B cell (primary cell): Measurements from ENCODE around the gene PTGES2. TPM values are rescaled to one million over a fixed set of nuclear protein-coding genes. Genes with fewer than 3 reads are reported as not detected.

ENCODE experiments used
- ATAC-seq: fragments of 200-7000 bp; cut with Tn5 transposase; one replicate; pipeline ENCODE4 v1.10.0; 2021; ENCODE audit warnings: low read depth, mild to moderate bottlenecking, moderate number of reproducible peaks, moderate library complexity
- CTCF ChIA-PET: fragments of 350-600 bp; sonication (Branson Sonifier 250); formaldehyde crosslinking; loops from one replicate; lab custom pipeline; 2021; ENCODE audit warnings: antibody characterized with exemption, inconsistent platforms; lab: Charles Lee
- POLR2A ChIA-PET: fragments of 350-600 bp; sonication (Branson Sonifier 250); formaldehyde crosslinking; loops from one replicate; lab custom pipeline; 2021; ENCODE audit warnings: antibody characterized with exemption; lab: Charles Lee
- DNase-seq: peaks from one replicate; pipeline ENCODE4 v3.0.0; 2013
- H2AFZ ChIP-seq: 2 replicates; pipeline ENCODE4 v1.6.1; 2012; ENCODE audit warnings: mild to moderate bottlenecking, low read depth, low read length; ENCODE audit not compliant: insufficient read depth, poor library complexity, severe bottlenecking
- H3K27ac ChIP-seq, 2 donors: 1 replicate in 1 of 2; 2 replicates in 1 of 2; pipeline ENCODE4 v1.5.1; 2012 to 2013; ENCODE audit warnings: low read length in 2 of 2, mild to moderate bottlenecking in 2 of 2, moderate library complexity in 1 of 2
- H3K27me3 ChIP-seq, 4 experiments: fragments of 200-600 bp in 1 of 4; sonication (generic) in 1 of 4; replicated peaks in 1 of 4; 1 replicate in 2 of 4; 2 replicates in 2 of 4; pipeline versions ENCODE4 v1.6.1 to v1.7.0; 2013 to 2016; ENCODE audit warnings: low read length in 3 of 4, mild to moderate bottlenecking in 2 of 4, mixed read lengths in 1 of 4, moderate library complexity in 1 of 4; ENCODE audit not compliant: insufficient read depth in 4 of 4, control insufficient read depth in 3 of 4; ENCODE audit errors: control extremely low read depth in 1 of 4
- H3K36me3 ChIP-seq, 2 experiments: replicated peaks in 1 of 2; 1 replicate in 1 of 2; 2 replicates in 1 of 2; pipeline versions ENCODE4 v1.6.1 to v1.7.1; 2013; ENCODE audit warnings: low read length in 1 of 2; ENCODE audit not compliant: insufficient read depth in 2 of 2, control insufficient read depth in 1 of 2; ENCODE audit errors: control extremely low read depth in 1 of 2, extremely low read depth in 1 of 2
- H3K4me1 ChIP-seq, 2 donors: fragments of 200-600 bp in 1 of 2; sonication (generic) in 1 of 2; 1 replicate in 1 of 2; 2 replicates in 1 of 2; pipeline versions ENCODE4 v1.5.1 to v1.6.1; 2013 to 2017; ENCODE audit warnings: low read length in 2 of 2; ENCODE audit not compliant: control insufficient read depth in 2 of 2, insufficient read depth in 2 of 2
- H3K4me2 ChIP-seq: replicated peaks from 2 replicates; pipeline ENCODE3; 2012; ENCODE audit warnings: mild to moderate bottlenecking, low read depth, low read length; ENCODE audit not compliant: poor library complexity, severe bottlenecking
- H3K4me3 ChIP-seq, 5 experiments: fragments of 200-600 bp in 1 of 5; sonication (generic) in 1 of 5; 1 replicate in 3 of 5; 2 replicates in 2 of 5; pipeline versions ENCODE4 v1.5.1 to v1.7.0; 2011 to 2016; ENCODE audit warnings: low read length in 4 of 5, mild to moderate bottlenecking in 4 of 5, low read depth in 2 of 5, control low read depth in 1 of 5, moderate library complexity in 1 of 5; ENCODE audit not compliant: insufficient read depth in 1 of 5; ENCODE audit errors: control extremely low read depth in 1 of 5, extremely low read depth in 1 of 5
- H3K79me2 ChIP-seq: fragments of 200-600 bp; sonication (generic); one replicate; pipeline ENCODE4 v1.6.0; 2016; ENCODE audit warnings: low read length; ENCODE audit not compliant: control insufficient read depth, insufficient read depth
- H3K9ac ChIP-seq: fragments of 200-600 bp; sonication (generic); 2 replicates; pipeline ENCODE4 v1.6.1; 2017; ENCODE audit warnings: mild to moderate bottlenecking, low read length, moderate library complexity
- H3K9me3 ChIP-seq, 3 donors: one replicate each; pipeline versions ENCODE4 v1.6.1 to v1.7.1; 2013; ENCODE audit warnings: low read length in 2 of 3; ENCODE audit not compliant: control insufficient read depth in 2 of 3, insufficient read depth in 1 of 3; ENCODE audit errors: control extremely low read depth in 1 of 3
- H4K20me1 ChIP-seq: 2 replicates; pipeline ENCODE4 v1.6.0; 2012; ENCODE audit warnings: mild to moderate bottlenecking, low read length; ENCODE audit not compliant: insufficient read depth, control insufficient read depth, poor library complexity, severe bottlenecking
- H3K27ac Mint-ChIP-seq: one replicate; pipeline ENCODE4 v1.8.0; 2021; ENCODE audit warnings: mixed read lengths
- H3K27me3 Mint-ChIP-seq: one replicate; pipeline ENCODE4 v1.8.0; 2021; ENCODE audit warnings: mixed read lengths
- H3K4me1 Mint-ChIP-seq: one replicate; pipeline ENCODE4 v1.8.0; 2021; ENCODE audit warnings: mixed read lengths
- H3K4me3 Mint-ChIP-seq: one replicate; pipeline ENCODE4 v1.8.0; 2021; ENCODE audit warnings: mixed read lengths
- H3K9me3 Mint-ChIP-seq: one replicate; pipeline ENCODE4 v1.8.0; 2022; ENCODE audit warnings: mixed read lengths; ENCODE audit not compliant: insufficient read depth
- CTCF ChIP-seq: fragments of 200-600 bp; IDR thresholded peaks from one replicate; pipeline ENCODE4 v1.8.0; 2022; ENCODE audit warnings: antibody characterized with exemption, mild to moderate bottlenecking
- EZH2 ChIP-seq: IDR thresholded peaks from 2 replicates; pipeline ENCODE4 v1.6.1; 2012; ENCODE audit warnings: borderline replicate concordance, low read depth, mild to moderate bottlenecking, moderate library complexity, low read length; ENCODE audit not compliant: insufficient read depth, poor library complexity, severe bottlenecking
- WGBS: methylation state at CpG from one replicate; pipeline ENCODE4 v1.1.5; 2013; ENCODE audit warnings: missing lambda C conversion rate; ENCODE audit not compliant: insufficient coverage; 5-methylcytosine and 5-hydroxymethylcytosine counted together
- intact Hi-C: fragments of 100-400 bp; cut with micrococcal nuclease; formaldehyde crosslinking; loops from one replicate; pipeline ENCODE4 v1.10.0; 2022
- polyA plus RNA-seq: library from polyadenylated mRNA; depleted of rRNA; stranded (reverse); fragments of >200 nt; gene quantifications from 2 replicates; pipeline ENCODE4 v1.2.3, GENCODE V29; 2012
- total RNA-seq, 2 donors: library from RNA; stranded (reverse); fragments of 120-200 nt in 1 of 2; gene quantifications; 1 replicate in 1 of 2; 2 replicates in 1 of 2; pipeline versions ENCODE4 v1.2.3 to v1.2.4, GENCODE V29; 2013 to 2022

PTGES2 gene
- total and polyA plus RNA-seq, 2 donors (not counting 1 experiment from before 2014, with no cell fraction given): 77.8 to 113 TPM

- peaks cover 2 to 14% of the 10 kb centered on the region in 2 donors for H3K4me1 ChIP-seq
- no peak overlapping the region for H3K9ac ChIP-seq
- peaks cover 6% of the 10 kb centered on the region for H3K79me2 ChIP-seq
- ChIA-PET CTCF (no interaction called here), POLR2A (no interaction called here)
- peaks cover 2% of the 10 kb centered on the region for H3K4me1 Mint-ChIP-seq
- H3K27ac ChIP-seq: no peak overlapping the region
- whole genome bisulfite sequencing: 91% methylated on average over 4 of the region's 7 CpGs
- intact Hi-C loops: no loop called here
- no peaks in the 10 kb centered on the region for H3K9me3 ChIP-seq
- no peaks in the 10 kb centered on the region for H4K20me1 ChIP-seq
- H3K27ac Mint-ChIP-seq: no peak overlapping the region
- no peak for DNase-seq
- no peaks in the 10 kb centered on the region for H3K36me3 ChIP-seq
- H3K9me3 Mint-ChIP-seq: no peaks in the 10 kb centered on the region
- no peak overlapping the region for H3K4me3 ChIP-seq
- no peak overlapping the region for H3K4me2 ChIP-seq
- H3K4me3 Mint-ChIP-seq: no peak overlapping the region
- no peaks in the 10 kb centered on the region for H3K27me3 Mint-ChIP-seq
- H3K27me3 ChIP-seq: no peaks in the 10 kb centered on the region
- no peak for ATAC-seq
- H2AFZ ChIP-seq: no peak overlapping the region
- TF ChIP-seq CTCF: no peak
- no peak for TF ChIP-seq EZH2
Observed at GRCh38 chr9:128155736-128156500, 28.4 kb upstream of the PTGES2 start.

GRCh38 chr9:128153947-128154695 is 26.6 kb upstream of the PTGES2 start:
- Mint-ChIP-seq H3K4me3 (no peak overlapping the region), H3K4me1 (no peaks in the 10 kb centered on the region), H3K9me3 (no peaks in the 10 kb centered on the region), H3K27ac (no peak overlapping the region), H3K27me3 (peaks cover 4% of the 10 kb centered on the region)
- CTCF ChIA-PET: no interaction called here
- intact Hi-C loops: no loop called here
- H3K9ac ChIP-seq: no peak overlapping the region
- H3K4me2 ChIP-seq: no peak overlapping the region
- H3K9me3 ChIP-seq: no peaks in the 10 kb centered on the region
- H3K27ac ChIP-seq: no peak overlapping the region
- TF ChIP-seq CTCF (no peak), EZH2 (no peak)
- H4K20me1 ChIP-seq: no peaks in the 10 kb centered on the region
- no peaks in the 10 kb centered on the region for H3K79me2 ChIP-seq
- no peak overlapping the region for H2AFZ ChIP-seq
- H3K4me1 ChIP-seq: no peaks in the 10 kb centered on the region
- H3K4me3 ChIP-seq: no peak overlapping the region
- WGBS: 89% methylated on average over 7 of the region's 13 CpGs
- DNase-seq (no peak), ATAC-seq (no peak)
- H3K36me3 ChIP-seq: no peaks in the 10 kb centered on the region
- H3K27me3 ChIP-seq: no peaks in the 10 kb centered on the region
- POLR2A ChIA-PET: no interaction called here
